Mesothelial cell of epicardium (in vitro differentiated cells): ENCODE data around the gene MAFB. TPM values are rescaled to one million over a fixed set of nuclear protein-coding genes. Genes with fewer than 3 reads are reported as not detected.

Experiments
- DNase-seq, 2 experiments: peaks; one replicate each; pipeline ENCODE4 v3.0.0; 2021; ENCODE audit warnings: low spot score in 2 of 2; ENCODE audit not compliant: unreplicated experiment in 2 of 2
- H3K27ac Mint-ChIP-seq: 2 replicates; pipeline ENCODE4 v1.8.0; 2021; ENCODE audit warnings: mixed read lengths
- H3K27me3 Mint-ChIP-seq: 2 replicates; pipeline ENCODE4 v1.8.0; 2021; ENCODE audit warnings: low read depth, mixed read lengths
- H3K36me3 Mint-ChIP-seq: 2 replicates; pipeline ENCODE4 v1.8.0; 2021; ENCODE audit warnings: mixed read lengths
- H3K4me1 Mint-ChIP-seq: 2 replicates; pipeline ENCODE4 v1.8.0; 2021; ENCODE audit warnings: mixed read lengths
- H3K4me3 Mint-ChIP-seq: 2 replicates; pipeline ENCODE4 v1.8.0; 2021; ENCODE audit warnings: mild to moderate bottlenecking, moderate library complexity, mixed read lengths
- H3K9me3 Mint-ChIP-seq: 2 replicates; pipeline ENCODE4 v1.8.0; 2021; ENCODE audit warnings: mixed read lengths
- CTCF ChIP-seq: fragments of 200-600 bp; sonication (generic); IDR thresholded peaks from one replicate; pipeline ENCODE4 v1.5.0; 2021; ENCODE audit warnings: antibody characterized with exemption; ENCODE audit not compliant: unreplicated experiment
- total RNA-seq: library from RNA; stranded (reverse); gene quantifications from 3 replicates; pipeline ENCODE4 v1.2.1, GENCODE V29; 2021

The MAFB gene
- total RNA-seq, 1 donor from 2014 or later = 11.1 TPM

- Mint-ChIP-seq H3K4me1 (peaks cover 8% of the 10 kb centered on the region), H3K36me3 (no peaks in the 10 kb centered on the region), H3K9me3 (no peaks in the 10 kb centered on the region), H3K4me3 (no peak overlapping the region), H3K27me3 (no peaks in the 10 kb centered on the region), H3K27ac (no peak overlapping the region)
- no peak for TF ChIP-seq CTCF
- no peak for DNase-seq
Observed at GRCh38 chr20:40663304-40663790, 25.7 kb downstream of the MAFB start.

- no peaks in the 10 kb centered on the region for H3K36me3 Mint-ChIP-seq
- no peaks in the 10 kb centered on the region for H3K27me3 Mint-ChIP-seq
- H3K4me1 Mint-ChIP-seq = peaks cover 8% of the 10 kb centered on the region
- no peak for DNase-seq
- no peak overlapping the region for H3K27ac Mint-ChIP-seq
- no peak overlapping the region for H3K4me3 Mint-ChIP-seq
- H3K9me3 Mint-ChIP-seq = no peaks in the 10 kb centered on the region
- TF ChIP-seq CTCF = no peak
Observed at GRCh38 chr20:40659567-40659966, 29.5 kb downstream of the MAFB start.

GRCh38 chr20:40658509-40658908 lies 30.5 kb downstream of the MAFB start:
- Mint-ChIP-seq H3K36me3 (no peaks in the 10 kb centered on the region), H3K9me3 (no peaks in the 10 kb centered on the region), H3K4me3 (no peak overlapping the region), H3K27ac (no peak overlapping the region), H3K4me1 (peaks cover 6% of the 10 kb centered on the region), H3K27me3 (no peaks in the 10 kb centered on the region)
- DNase-seq = no peak
- no peak for TF ChIP-seq CTCF

GRCh38 chr20:40657526-40657925 lies 31.5 kb downstream of the MAFB start:
- peaks cover 4% of the 10 kb centered on the region for H3K4me1 Mint-ChIP-seq
- no peak for TF ChIP-seq CTCF
- H3K4me3 Mint-ChIP-seq = no peak overlapping the region
- no peak overlapping the region for H3K27ac Mint-ChIP-seq
- H3K9me3 Mint-ChIP-seq = no peaks in the 10 kb centered on the region
- H3K36me3 Mint-ChIP-seq = no peaks in the 10 kb centered on the region
- no peak for DNase-seq
- H3K27me3 Mint-ChIP-seq = no peaks in the 10 kb centered on the region

- H3K36me3 Mint-ChIP-seq = no peaks in the 10 kb centered on the region
- DNase-seq = no peak
- H3K27me3 Mint-ChIP-seq = no peaks in the 10 kb centered on the region
- no peak for TF ChIP-seq CTCF
- H3K9me3 Mint-ChIP-seq = no peaks in the 10 kb centered on the region
- no peak overlapping the region for H3K27ac Mint-ChIP-seq
- H3K4me1 Mint-ChIP-seq = peaks cover 13% of the 10 kb centered on the region
- H3K4me3 Mint-ChIP-seq = no peak overlapping the region
Observed at GRCh38 chr20:40655451-40655850, 33.6 kb downstream of the MAFB start.

- DNase-seq = no peak
- H3K9me3 Mint-ChIP-seq = no peaks in the 10 kb centered on the region
- no peak overlapping the region for H3K27ac Mint-ChIP-seq
- no peaks in the 10 kb centered on the region for H3K27me3 Mint-ChIP-seq
- no peak for TF ChIP-seq CTCF
- no peaks in the 10 kb centered on the region for H3K36me3 Mint-ChIP-seq
- H3K4me3 Mint-ChIP-seq = no peak overlapping the region
- H3K4me1 Mint-ChIP-seq = peaks cover 13% of the 10 kb centered on the region
Observed at GRCh38 chr20:40654876-40655275, 34.2 kb downstream of the MAFB start.
